HG02852 (cell line): ENCODE results near the gene METTL2A.
"Not testable (repeated sequence)": the region's sequence is repeated elsewhere in the genome, so short reads cannot be mapped to it uniquely, and the experiment has no call there.

Source experiments
- ATAC-seq: cut with Tn5 transposase; IDR thresholded peaks from one replicate; pipeline ENCODE4 v1.9.1; 2021; ENCODE audit warnings: mild to moderate bottlenecking, moderate library complexity; ENCODE audit not compliant: unreplicated experiment

The METTL2A gene

GRCh38 chr17:62470666-62471379, 47.1 kb downstream of the METTL2A start:
- not testable (repeated sequence) for ATAC-seq

DNA sequence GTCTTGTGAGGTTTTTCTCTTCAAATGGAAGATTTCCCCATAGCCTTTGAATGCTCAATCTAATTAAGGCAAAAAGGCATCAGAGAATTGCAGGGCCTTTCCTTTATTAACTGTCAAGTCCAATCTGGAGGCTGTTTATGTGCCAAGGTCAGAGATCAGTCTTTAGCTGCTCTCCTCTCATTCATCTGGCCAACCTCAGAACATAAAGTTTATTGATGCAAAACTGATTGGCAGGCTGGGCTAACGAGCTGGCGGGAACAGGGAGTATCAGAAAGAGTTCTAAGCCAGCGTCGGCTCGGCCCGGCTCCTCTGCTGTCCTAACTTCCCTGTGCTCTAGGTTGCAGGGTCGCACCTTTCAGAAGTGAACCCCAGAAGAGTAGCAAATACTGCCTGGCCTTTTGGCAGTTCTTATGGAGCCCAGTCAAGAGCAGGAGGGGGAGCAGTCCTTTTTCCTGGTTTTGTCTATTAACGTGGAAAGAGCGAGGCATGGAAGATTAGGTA, 47.7 kb downstream of the METTL2A start:
- ATAC-seq = not testable (repeated sequence)

- ATAC-seq = not testable (repeated sequence)
These were observed 49.6 kb downstream of the METTL2A start for GRCh38 chr17:62473030-62473982.

DNA sequence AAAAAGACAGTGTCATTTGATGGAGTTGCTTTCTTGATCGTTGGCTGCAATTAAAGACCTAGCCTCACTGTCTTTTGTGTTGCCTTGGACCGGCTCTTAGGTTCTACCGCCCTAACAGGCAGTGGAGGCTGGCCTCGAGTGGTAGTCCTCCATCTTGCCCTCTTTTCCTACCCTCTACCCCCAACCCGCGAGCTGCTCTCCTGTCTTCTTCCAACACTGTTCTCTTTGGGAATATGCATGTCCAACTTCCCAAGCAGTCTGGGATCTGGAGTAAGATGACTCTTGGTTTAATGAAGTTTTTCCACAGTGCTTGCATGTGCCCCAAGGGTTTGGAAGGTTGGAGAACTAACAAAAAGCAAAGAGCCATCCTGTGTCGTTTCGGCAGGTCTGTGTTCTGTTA, 53.4 kb downstream of the METTL2A start:
- ATAC-seq = not testable (repeated sequence)

DNA sequence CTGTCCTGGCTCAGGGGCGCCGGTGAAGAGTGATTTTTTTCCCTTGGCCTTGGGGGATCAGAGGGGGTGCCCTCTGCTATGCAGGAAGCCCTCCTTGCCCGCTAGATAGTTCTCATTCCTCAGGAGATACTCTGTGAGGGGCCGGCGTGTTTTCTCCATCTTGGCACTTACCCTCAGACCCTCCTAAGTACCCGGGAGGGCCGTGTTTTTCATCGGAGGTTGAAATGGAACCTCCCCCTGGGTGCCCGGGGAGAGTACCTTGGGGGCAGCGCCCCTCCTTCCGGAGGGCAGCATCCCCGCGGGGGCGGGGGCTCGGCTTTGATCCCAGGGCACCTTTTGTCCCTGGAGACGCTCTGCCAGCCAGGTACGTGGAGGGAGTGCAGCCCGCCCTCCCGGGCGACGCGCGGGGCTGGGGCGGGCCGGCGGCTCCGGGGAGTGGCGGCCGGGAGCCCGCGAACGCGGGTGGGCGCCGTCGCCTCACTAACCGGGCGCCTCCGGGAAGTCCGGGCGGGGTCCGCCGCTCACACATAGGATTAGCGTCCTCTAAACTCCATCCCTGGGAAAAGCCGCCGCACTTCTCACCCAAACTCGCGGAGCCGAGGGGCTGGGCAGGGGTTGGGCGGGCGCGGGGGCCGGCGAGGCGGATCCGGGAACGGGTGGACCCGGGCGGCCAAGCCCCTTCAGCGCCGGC, 54.2 kb downstream of the METTL2A start:
- peak; percentile 29 for ATAC-seq

DNA sequence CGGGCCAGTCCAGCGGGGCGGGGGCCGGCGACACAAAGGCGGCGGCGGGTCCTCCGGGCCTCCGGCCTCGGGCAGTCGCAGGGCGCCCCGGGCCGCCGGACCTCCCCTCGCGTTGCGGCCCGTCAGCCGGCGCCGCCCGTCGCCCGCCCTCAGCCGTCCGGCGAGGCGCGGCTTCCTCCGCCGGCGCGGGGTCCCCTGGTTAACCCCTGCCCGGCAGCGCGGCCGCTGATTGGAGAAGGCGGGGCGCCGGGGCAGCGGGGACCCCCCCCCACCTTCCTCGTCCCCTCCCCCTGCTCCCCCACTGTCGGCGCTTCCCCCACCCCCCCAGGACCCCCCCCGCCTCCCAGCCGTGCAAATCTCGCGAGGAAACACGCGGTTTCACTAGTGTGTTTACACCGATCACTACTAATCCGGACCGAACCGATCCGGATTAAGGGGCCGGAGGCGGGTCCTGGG, 54.8 kb downstream of the METTL2A start, which contains the start of gene TLK2:
Gene TLK2, plus strand, starts transcription at position 402 of the 456 bp plus-strand sequence. CDS start 2,301 bp downstream, outside the sequence.
- peak; percentile 71 for ATAC-seq

GRCh38 chr17:62478880-62479638, 55.4 kb downstream of the METTL2A start:
- peak; percentile 32 for ATAC-seq

GRCh38 chr17:62479639-62480258, 56.1 kb downstream of the METTL2A start:
- ATAC-seq = not testable (repeated sequence)

DNA sequence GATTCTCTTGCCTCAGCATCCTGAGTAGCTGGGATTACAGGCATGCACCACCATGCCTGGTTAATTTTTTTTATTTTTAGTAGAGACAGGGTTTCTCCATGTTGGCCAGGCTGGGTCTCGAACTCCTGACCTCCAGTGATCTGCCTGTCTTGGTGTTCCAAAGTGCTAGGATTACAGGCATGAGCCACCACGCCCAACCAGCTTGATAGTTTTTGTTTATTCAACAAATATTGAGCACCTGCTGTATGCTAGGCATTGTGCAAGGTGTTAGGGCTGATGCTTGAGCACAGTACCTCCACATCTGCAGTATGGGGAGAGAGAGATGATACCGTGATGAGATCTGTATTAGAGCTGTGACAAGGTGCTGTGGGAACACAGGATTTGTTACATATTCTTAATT, 58.9 kb downstream of the METTL2A start:
- ATAC-seq = not testable (repeated sequence)

DNA sequence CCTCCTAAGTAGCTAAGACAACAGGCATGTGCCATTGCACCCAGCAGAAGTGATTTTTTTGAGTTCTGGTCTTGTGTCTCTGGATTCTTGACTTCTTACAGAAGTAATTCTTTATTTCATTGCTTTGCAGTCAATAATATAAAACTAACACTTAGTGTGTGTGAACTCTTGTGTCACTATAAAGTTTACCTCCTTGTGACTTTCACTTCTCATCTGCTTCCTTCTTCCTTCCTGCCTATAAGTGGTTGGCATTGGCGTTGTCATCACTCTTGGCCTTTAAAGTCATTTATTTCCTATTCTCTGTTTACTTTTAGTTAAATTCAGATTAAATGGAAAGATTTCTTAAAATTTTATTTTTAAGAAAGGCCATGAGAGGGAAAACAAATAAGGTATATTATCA, 67.3 kb downstream of the METTL2A start:
- not testable (repeated sequence) for ATAC-seq

GRCh38 chr17:62493049-62493655, 69.5 kb downstream of the METTL2A start:
- ATAC-seq = not testable (repeated sequence)

DNA sequence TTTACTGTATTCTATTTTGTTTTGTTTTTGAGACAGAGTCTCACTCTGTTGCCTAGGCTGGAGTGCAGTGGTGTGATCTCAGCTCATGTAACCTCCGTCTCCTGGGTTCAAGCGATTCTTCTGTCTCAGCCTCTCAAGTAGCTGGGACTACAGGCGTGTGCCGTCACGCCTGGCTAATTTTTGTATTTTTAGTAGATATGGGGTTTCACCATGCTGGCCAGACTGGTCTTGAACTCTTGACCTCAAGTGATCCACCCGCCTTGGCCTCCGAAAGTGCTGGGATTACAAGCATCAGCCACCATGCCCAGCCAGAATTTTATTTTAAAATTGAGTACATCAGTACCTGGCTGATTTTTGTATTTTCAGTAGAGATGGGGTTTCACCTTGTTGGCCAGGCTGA, 70.4 kb downstream of the METTL2A start:
- ATAC-seq = not testable (repeated sequence)

DNA sequence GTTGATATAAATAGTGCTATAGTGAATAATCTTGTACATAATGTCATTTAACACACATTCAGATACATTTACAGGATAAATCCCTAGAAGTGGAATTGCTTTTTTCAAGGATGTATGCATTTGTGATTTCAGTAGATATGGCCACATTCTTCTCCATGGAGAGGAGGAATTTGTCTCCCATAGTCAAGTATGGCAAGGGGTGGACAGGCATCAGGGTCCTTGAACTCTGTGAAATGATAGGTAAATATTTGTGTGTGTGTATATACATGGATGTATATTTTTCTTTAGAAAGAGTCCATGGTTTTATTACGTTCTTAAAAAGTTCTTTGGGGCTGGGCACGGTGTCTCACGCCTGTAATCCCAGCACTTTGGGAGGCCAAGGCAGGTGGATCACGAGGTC, 72.6 kb downstream of the METTL2A start:
- ATAC-seq = not testable (repeated sequence)

GRCh38 chr17:62498796-62499195, 75.1 kb downstream of the METTL2A start:
- ATAC-seq = not testable (repeated sequence)
